ENCODE data around the gene PLCB4.

- no peak for TF ChIP-seq CTCF (IDR thresholded peaks at IDR 0.05)
- TF ChIP-seq POLR2A (IDR thresholded peaks at IDR 0.05) = no peak
These were observed 71.4 kb downstream of the PLCB4 start for GRCh38 chr20:9140162-9140760.
